ENCODE data around the gene CACNA2D3.

DNA sequence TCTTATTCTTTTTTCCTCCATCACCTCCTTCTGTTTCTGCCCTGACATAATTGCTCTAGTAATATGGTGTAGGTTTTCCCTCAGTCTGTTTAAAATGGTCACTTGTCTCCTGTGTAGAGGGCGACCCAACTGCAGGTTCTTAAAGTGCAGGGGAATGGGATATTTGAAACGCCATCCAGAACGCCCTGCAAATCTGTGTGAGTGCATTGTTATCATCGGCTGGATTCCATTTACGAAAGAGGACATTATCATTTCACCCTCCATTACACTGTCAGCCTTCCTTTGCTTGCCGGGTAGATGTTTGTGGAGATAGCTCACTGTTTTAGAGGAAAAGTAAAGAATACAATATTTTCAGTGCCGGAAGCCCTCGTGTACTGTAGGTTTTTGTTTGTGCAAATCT lies 451.5 kb downstream of the CACNA2D3 start:
- TF ChIP-seq CTCF (IDR thresholded peaks at IDR 0.05) (no peak), POLR2A (IDR thresholded peaks at IDR 0.05) (no peak), EP300 (IDR thresholded peaks at IDR 0.05) (no peak)

All from tibial nerve (tissue), 4 donors.